ENCODE results near the gene FILIP1L.

The FILIP1L gene

DNA sequence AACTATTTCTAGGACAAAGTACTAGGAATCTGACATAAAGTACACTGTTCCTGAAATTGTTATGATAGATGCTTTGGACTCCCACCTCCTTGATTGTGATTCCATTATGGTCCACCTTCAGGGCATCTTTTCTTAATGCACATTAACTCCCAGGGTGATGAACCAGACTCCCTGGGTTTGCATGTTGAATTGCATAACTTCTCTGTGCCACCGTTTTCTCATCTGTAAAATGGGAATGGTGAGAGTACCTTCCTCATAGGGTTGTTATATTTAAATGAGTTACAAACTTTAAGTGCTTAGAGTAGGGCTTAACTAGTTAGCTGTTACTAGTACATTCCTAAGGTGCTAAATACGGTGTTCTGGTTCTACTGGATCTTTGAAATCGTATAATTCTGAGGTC, 214.7 kb downstream of the FILIP1L start:
- TF ChIP-seq, protein P1, sequence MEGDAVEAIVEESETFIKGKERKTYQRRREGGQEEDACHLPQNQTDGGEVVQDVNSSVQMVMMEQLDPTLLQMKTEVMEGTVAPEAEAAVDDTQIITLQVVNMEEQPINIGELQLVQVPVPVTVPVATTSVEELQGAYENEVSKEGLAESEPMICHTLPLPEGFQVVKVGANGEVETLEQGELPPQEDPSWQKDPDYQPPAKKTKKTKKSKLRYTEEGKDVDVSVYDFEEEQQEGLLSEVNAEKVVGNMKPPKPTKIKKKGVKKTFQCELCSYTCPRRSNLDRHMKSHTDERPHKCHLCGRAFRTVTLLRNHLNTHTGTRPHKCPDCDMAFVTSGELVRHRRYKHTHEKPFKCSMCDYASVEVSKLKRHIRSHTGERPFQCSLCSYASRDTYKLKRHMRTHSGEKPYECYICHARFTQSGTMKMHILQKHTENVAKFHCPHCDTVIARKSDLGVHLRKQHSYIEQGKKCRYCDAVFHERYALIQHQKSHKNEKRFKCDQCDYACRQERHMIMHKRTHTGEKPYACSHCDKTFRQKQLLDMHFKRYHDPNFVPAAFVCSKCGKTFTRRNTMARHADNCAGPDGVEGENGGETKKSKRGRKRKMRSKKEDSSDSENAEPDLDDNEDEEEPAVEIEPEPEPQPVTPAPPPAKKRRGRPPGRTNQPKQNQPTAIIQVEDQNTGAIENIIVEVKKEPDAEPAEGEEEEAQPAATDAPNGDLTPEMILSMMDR (IDR thresholded peaks at IDR 0.05; ENCODE audit: low read depth, low read length): no peak
- DNase-seq (ENCODE audit: low read depth in 2 of 2): no peak
- H3K4me3 ChIP-seq (replicated peaks in 1 of 2; ENCODE audit: low read depth in 2 of 2, low read length in 2 of 2): no peak overlapping the region

DNA sequence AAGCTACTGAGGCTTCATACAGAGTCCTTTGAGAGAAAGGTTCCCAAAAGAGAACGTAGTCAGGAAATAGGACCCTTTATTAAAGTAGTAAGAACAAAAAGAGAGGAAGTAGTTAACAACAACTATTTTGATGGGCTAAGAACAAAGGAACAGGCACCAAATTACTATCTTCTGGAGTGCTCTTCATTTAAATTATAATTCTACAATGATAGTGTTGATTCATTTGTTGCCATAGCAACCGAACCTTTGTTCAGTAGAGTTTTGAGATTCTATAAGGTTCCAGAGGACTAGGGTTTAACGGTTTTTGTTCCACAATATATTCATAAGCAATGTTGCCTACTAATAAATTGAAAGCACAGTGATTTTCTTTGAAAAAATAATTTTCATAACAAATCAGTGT, 217.8 kb downstream of the FILIP1L start:
- no peak for DNase-seq (ENCODE audit: low read depth in 2 of 2)
- H3K4me3 ChIP-seq (replicated peaks in 1 of 2; ENCODE audit: low read depth in 2 of 2, low read length in 2 of 2): no peak overlapping the region
- TF ChIP-seq, protein P1 (IDR thresholded peaks at IDR 0.05; ENCODE audit: low read depth, low read length): no peak

DNA sequence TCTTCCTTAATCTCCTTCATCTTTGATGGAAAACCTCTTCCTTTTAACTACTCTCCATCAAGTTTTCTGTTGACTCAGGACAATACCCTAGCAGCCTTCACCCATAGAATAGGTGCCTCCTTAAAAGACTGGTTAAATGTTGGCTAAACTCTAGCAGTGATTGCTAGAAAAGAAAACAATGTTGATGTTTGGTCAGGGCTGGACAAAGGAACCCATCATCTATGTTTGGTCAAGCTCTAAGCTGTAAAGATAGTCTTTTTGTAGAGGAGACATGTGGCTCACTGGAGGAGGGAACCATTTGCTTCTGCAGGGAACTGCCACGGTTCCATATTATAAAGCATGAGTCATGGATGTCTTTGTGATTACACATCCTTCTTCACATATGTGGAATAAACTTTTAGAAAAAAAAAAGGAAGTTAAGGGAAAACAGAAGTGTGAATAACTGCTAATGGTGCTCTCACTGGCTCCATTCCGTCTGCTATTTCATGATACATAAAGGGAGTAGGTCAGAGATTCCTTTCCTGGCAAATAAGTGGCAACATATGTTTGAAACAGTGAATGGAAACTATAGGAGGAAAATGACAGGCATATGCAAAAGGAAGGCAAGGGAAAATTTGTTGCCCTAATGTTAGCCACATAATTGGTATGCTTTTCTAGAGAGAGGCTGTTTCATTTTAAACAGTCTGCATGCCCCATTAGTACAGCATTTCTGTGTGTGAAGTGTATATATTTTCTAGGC, 218.4 kb downstream of the FILIP1L start:
- peak; percentile 71 to 92 for DNase-seq (ENCODE audit: low read depth in 2 of 2)
- no peak overlapping the region for H3K4me3 ChIP-seq (replicated peaks in 1 of 2; ENCODE audit: low read depth in 2 of 2, low read length in 2 of 2)
- TF ChIP-seq, protein P1 (IDR thresholded peaks at IDR 0.05; ENCODE audit: low read depth, low read length): no peak

DNA sequence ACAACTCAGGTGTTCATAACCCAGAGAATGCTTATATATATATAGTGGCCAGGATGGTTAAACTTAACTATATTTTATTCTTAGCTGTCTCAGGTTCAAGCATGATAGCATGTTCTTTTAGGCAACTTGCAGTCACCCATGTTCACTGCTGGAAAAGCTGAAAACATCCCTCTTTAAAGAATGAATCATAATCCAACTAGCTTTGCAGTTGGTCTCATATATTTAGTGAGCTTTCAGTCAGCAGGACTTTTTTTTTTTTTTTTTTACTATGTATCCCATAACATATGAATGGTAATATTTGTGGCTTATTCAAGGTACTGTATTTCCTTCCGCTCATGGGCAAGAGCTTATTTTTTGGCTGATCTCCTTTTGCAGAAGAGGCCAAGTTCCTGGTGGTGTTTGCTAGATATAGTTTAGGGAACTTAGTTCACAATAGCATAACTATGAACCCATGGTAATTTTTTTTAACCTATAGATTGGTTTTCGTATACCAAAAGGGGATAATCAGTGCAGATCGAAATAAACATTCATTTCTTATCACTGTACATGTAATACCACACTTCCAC, 219.1 kb downstream of the FILIP1L start:
- no peak overlapping the region for H3K4me3 ChIP-seq (replicated peaks in 1 of 2; ENCODE audit: low read depth in 2 of 2, low read length in 2 of 2)
- no peak for DNase-seq (ENCODE audit: low read depth in 2 of 2)
- TF ChIP-seq, protein P1 (IDR thresholded peaks at IDR 0.05; ENCODE audit: low read depth, low read length): no peak

DNA sequence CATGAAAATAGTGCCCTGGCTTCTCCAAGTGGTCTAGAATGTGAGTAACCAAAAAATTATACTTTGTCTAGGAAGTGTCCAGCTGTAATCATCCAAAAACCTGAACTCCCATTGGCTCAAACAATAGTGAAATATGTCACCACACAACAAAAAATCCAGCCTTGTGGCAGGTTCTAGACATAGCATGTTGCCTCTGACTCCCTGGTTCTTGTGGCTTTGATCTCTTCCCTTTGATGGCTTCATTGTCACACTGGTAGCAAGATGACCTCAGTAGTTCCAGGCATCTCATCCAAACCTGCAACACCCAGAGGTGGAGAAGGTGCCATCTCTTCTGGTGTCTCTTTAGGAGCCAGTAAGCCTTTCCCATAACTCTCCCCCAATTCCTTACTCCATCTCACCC, 222.0 kb downstream of the FILIP1L start:
- DNase-seq (ENCODE audit: low read depth in 2 of 2): no peak
- TF ChIP-seq, protein P1 (IDR thresholded peaks at IDR 0.05; ENCODE audit: low read depth, low read length): no peak

DNA sequence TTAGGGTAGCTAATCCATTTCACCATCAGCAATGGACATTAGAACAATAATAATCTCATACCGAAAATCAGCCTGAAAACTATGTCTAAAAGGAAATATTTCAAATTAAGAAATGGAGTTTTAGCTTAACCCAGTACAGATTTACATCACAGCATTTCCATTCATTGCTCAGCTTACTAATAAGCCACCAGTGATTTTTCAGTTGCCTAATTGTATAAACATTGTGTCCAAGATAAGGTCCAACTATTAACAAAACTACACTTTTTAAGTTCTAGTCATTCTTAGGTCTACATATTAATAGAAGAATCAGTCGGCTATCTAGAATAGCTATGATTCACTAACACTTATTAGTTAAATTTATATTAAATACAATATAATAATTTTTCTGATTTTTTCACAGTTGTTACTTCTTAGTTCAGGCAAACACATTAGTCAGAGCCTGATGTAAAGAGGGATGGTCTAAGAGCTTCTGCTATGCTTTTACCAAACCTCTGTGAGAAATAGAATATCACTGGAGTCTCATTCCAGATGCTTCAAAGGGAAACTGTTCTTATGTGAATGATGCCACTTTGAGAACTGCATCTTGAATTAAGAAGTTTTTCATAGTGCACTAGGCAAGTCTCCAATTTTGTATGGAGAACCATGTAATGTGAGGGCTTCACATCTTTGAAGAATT, 222.6 kb downstream of the FILIP1L start:
- no peak for DNase-seq (ENCODE audit: low read depth in 2 of 2)
- no peak overlapping the region for H3K4me3 ChIP-seq (replicated peaks in 1 of 2; ENCODE audit: low read depth in 2 of 2, low read length in 2 of 2)
- TF ChIP-seq, protein P1 (IDR thresholded peaks at IDR 0.05; ENCODE audit: low read depth, low read length): no peak

More for the DNA sequence above, 222.0 kb downstream of the FILIP1L start:
- H3K4me3 ChIP-seq (replicated peaks in 1 of 2; ENCODE audit: low read depth in 2 of 2, low read length in 2 of 2): no peak overlapping the region
